ENCODE measurements around the gene SPAG16.

The SPAG16 gene

GRCh38 chr2:213296270-213296669 is 12.0 kb downstream of the SPAG16 start:
- no peaks in the 10 kb centered on the region for H4K20me1 ChIP-seq (ENCODE audit: low read depth, low read length)
- H3K9me3 ChIP-seq (ENCODE audit: insufficient read depth, low read length): no peaks in the 10 kb centered on the region
- no peaks in the 10 kb centered on the region for H3K36me3 ChIP-seq (ENCODE audit: low read length)
- no peak overlapping the region for H3K27ac ChIP-seq (ENCODE audit: low read depth, low read length)
- no peak overlapping the region for H3K4me3 ChIP-seq (ENCODE audit: insufficient read depth, low read length, poor library complexity, severe bottlenecking)
- H3K9ac ChIP-seq (ENCODE audit: low read length): no peak overlapping the region
- H3K79me2 ChIP-seq (ENCODE audit: insufficient read depth, low read length): no peaks in the 10 kb centered on the region
- no peaks in the 10 kb centered on the region for H3K9me2 ChIP-seq (replicated peaks; ENCODE audit: insufficient read depth, low read length)
- H2AFZ ChIP-seq (ENCODE audit: low read depth, low read length, severe bottlenecking): no peak overlapping the region
- H3K4me2 ChIP-seq (ENCODE audit: low read depth, low read length, poor library complexity, severe bottlenecking): no peak overlapping the region
- TF ChIP-seq CTCF (IDR thresholded peaks at IDR 0.05; ENCODE audit: insufficient read depth, low read length, poor library complexity, severe bottlenecking) (no peak), EZH2phosphoT487 (conservative IDR thresholded peaks at IDR 0.05; ENCODE audit: low read length) (no peak)
- no peaks in the 10 kb centered on the region for H3K27me3 ChIP-seq (ENCODE audit: low read length)
- no peaks in the 10 kb centered on the region for H3F3A ChIP-seq (ENCODE audit: insufficient read depth)

GRCh38 chr2:213306316-213306942 is 22.2 kb downstream of the SPAG16 start:
- no peak overlapping the region for H3K4me3 ChIP-seq (ENCODE audit: insufficient read depth, low read length, poor library complexity, severe bottlenecking)
- no peak overlapping the region for H3K27ac ChIP-seq (ENCODE audit: low read depth, low read length)
- no peak overlapping the region for H2AFZ ChIP-seq (ENCODE audit: low read depth, low read length, severe bottlenecking)
- peaks cover 12% of the 10 kb centered on the region; the same call in 1 of the 2 replicates for H3K9me3 ChIP-seq (ENCODE audit: insufficient read depth, low read length)
- H4K20me1 ChIP-seq (ENCODE audit: low read depth, low read length): no peaks in the 10 kb centered on the region
- no peak overlapping the region for H3K4me2 ChIP-seq (ENCODE audit: low read depth, low read length, poor library complexity, severe bottlenecking)
- H3K27me3 ChIP-seq (ENCODE audit: low read length): no peaks in the 10 kb centered on the region
- H3F3A ChIP-seq (ENCODE audit: insufficient read depth): no peaks in the 10 kb centered on the region
- H3K9ac ChIP-seq (ENCODE audit: low read length): no peak overlapping the region
- H3K9me2 ChIP-seq (replicated peaks; ENCODE audit: insufficient read depth, low read length): no peaks in the 10 kb centered on the region
- no peaks in the 10 kb centered on the region for H3K79me2 ChIP-seq (ENCODE audit: insufficient read depth, low read length)
- TF ChIP-seq EZH2phosphoT487 (conservative IDR thresholded peaks at IDR 0.05; ENCODE audit: low read length) (no peak), CTCF (IDR thresholded peaks at IDR 0.05; ENCODE audit: insufficient read depth, low read length, poor library complexity, severe bottlenecking) (no peak)
- H3K36me3 ChIP-seq (ENCODE audit: low read length): peaks cover 8% of the 10 kb centered on the region; the same call in 1 of the 2 replicates

- H3F3A ChIP-seq (ENCODE audit: insufficient read depth): no peaks in the 10 kb centered on the region
- H3K27ac ChIP-seq (ENCODE audit: low read depth, low read length): no peak overlapping the region
- no peak overlapping the region for H3K4me2 ChIP-seq (ENCODE audit: low read depth, low read length, poor library complexity, severe bottlenecking)
- H4K20me1 ChIP-seq (ENCODE audit: low read depth, low read length): no peaks in the 10 kb centered on the region
- H3K36me3 ChIP-seq (ENCODE audit: low read length): no peaks in the 10 kb centered on the region
- no peaks in the 10 kb centered on the region for H3K9me2 ChIP-seq (replicated peaks; ENCODE audit: insufficient read depth, low read length)
- H3K9me3 ChIP-seq (ENCODE audit: insufficient read depth, low read length): no peaks in the 10 kb centered on the region
- H3K4me3 ChIP-seq (ENCODE audit: insufficient read depth, low read length, poor library complexity, severe bottlenecking): no peak overlapping the region
- no peak overlapping the region for H3K9ac ChIP-seq (ENCODE audit: low read length)
- TF ChIP-seq CTCF (IDR thresholded peaks at IDR 0.05; ENCODE audit: insufficient read depth, low read length, poor library complexity, severe bottlenecking): no peak
- TF ChIP-seq EZH2phosphoT487 (conservative IDR thresholded peaks at IDR 0.05; ENCODE audit: low read length): no peak
- H2AFZ ChIP-seq (ENCODE audit: low read depth, low read length, severe bottlenecking): no peak overlapping the region
- no peaks in the 10 kb centered on the region for H3K79me2 ChIP-seq (ENCODE audit: insufficient read depth, low read length)
- H3K27me3 ChIP-seq (ENCODE audit: low read length): no peaks in the 10 kb centered on the region
Measured at GRCh38 chr2:213315168-213315876, 31.1 kb downstream of the SPAG16 start.
